ENCODE results near the gene RMDN2.

The RMDN2 gene

GRCh38 chr2:38065502-38066135 is 140.5 kb downstream of the RMDN2 start:
- no peak for TF ChIP-seq CTCF (IDR thresholded peaks at IDR 0.05; ENCODE audit: low read length, missing control alignments)
- H3K4me3 ChIP-seq (replicated peaks; ENCODE audit: low read depth, low read length), result no peak overlapping the region
- peak; percentile 36 for DNase-seq (ENCODE audit: low read depth)

- TF ChIP-seq CTCF (IDR thresholded peaks at IDR 0.05; ENCODE audit: low read length, missing control alignments), result no peak
- H3K4me3 ChIP-seq (replicated peaks; ENCODE audit: low read depth, low read length), result no peak overlapping the region
- DNase-seq (ENCODE audit: low read depth), result no peak
These were observed 141.5 kb downstream of the RMDN2 start for GRCh38 chr2:38066421-38067115.

All from fibroblast of pulmonary artery (primary cell).